H1 (cell line): ENCODE measurements around the gene PLA2G4E.

Experiments
- CEBPB ChIP-seq: IDR thresholded peaks from 2 replicates; pipeline ENCODE4 v1.6.1; 2012; ENCODE audit warnings: low read depth, low read length
- CTCF ChIP-seq, 3 experiments: IDR thresholded peaks; 1 replicate in 2 of 3; 2 replicates in 1 of 3; pipeline versions ENCODE4 v1.5.1 to v1.6.1; 2011; ENCODE audit warnings: low read length in 3 of 3, mild to moderate bottlenecking in 3 of 3, inconsistent platforms in 2 of 3, low read depth in 1 of 3, moderate library complexity in 1 of 3; ENCODE audit not compliant: insufficient read depth in 1 of 3; ENCODE audit errors: control extremely low read depth in 1 of 3
- EP300 ChIP-seq, 2 experiments: IDR thresholded peaks; 1 replicate in 1 of 2; 2 replicates in 1 of 2; pipeline ENCODE4 v1.6.1; 2011 to 2012; ENCODE audit warnings: low read depth in 2 of 2, low read length in 2 of 2, mild to moderate bottlenecking in 2 of 2, borderline replicate concordance in 1 of 2, inconsistent platforms in 1 of 2, moderate library complexity in 1 of 2
- EZH2 ChIP-seq: fragments of 200-600 bp; sonication (generic); IDR thresholded peaks from 2 replicates; pipeline ENCODE4 v1.7.1; 2012; ENCODE audit warnings: low read depth, mild to moderate bottlenecking, moderate library complexity, low read length, inconsistent platforms; ENCODE audit not compliant: severe bottlenecking
- MAX ChIP-seq: IDR thresholded peaks from 2 replicates; pipeline ENCODE4 v1.6.1; 2012; ENCODE audit warnings: inconsistent platforms
- NANOG ChIP-seq: IDR thresholded peaks from 2 replicates; pipeline ENCODE4 v1.6.1; 2011; ENCODE audit warnings: low read length, low read depth, mild to moderate bottlenecking, inconsistent platforms; ENCODE audit not compliant: insufficient read depth, poor library complexity, severe bottlenecking
- NRF1 ChIP-seq: IDR thresholded peaks from 2 replicates; pipeline ENCODE4 v1.6.1; 2011; ENCODE audit warnings: mild to moderate bottlenecking, low read depth, low read length, improper control_type of control experiment
- POU5F1 ChIP-seq: IDR thresholded peaks from 2 replicates; pipeline ENCODE4 v1.6.1; 2011; ENCODE audit warnings: low read depth, mild to moderate bottlenecking, low read length, moderate library complexity
- RFX5 ChIP-seq: IDR thresholded peaks from 2 replicates; pipeline ENCODE4 v1.6.1; 2011; ENCODE audit warnings: low read depth, low read length, improper control_type of control experiment, borderline replicate concordance
- SP1 ChIP-seq: IDR thresholded peaks from 2 replicates; pipeline ENCODE4 v1.6.1; 2011; ENCODE audit warnings: low read depth, low read length
- SUZ12 ChIP-seq: fragments of 200-600 bp; sonication (generic); IDR thresholded peaks from 2 replicates; pipeline ENCODE4 v1.6.1; 2012; ENCODE audit warnings: mild to moderate bottlenecking, inconsistent platforms, low read length, moderate library complexity, mixed read lengths
- TAF1 ChIP-seq: IDR thresholded peaks from 2 replicates; pipeline ENCODE4 v1.6.1; 2011; ENCODE audit warnings: mild to moderate bottlenecking, low read depth, low read length
- ZNF274 ChIP-seq: IDR thresholded peaks from 2 replicates; pipeline ENCODE4 v1.7.0; 2012; ENCODE audit warnings: low read length, borderline replicate concordance; ENCODE audit errors: extremely low read depth

GRCh38 chr15:41950127-41950483 is 70.7 kb downstream of the PLA2G4E start:
- TF ChIP-seq EP300 (IDR thresholded peaks at IDR 0.05; ENCODE audit: borderline replicate concordance in 1 of 2, low read depth in 2 of 2, low read length in 2 of 2) = no peak
- TF ChIP-seq CTCF (IDR thresholded peaks at IDR 0.05; ENCODE audit: control extremely low read depth in 1 of 3, insufficient read depth in 1 of 3, low read depth in 1 of 3, low read length in 3 of 3) = no peak
- no peak for TF ChIP-seq CEBPB
- no peak for TF ChIP-seq NANOG
- TF ChIP-seq EZH2 = no peak
- no peak for TF ChIP-seq POU5F1
- no peak for TF ChIP-seq TAF1
- TF ChIP-seq ZNF274 = no peak
- no peak for TF ChIP-seq RFX5
- no peak for TF ChIP-seq NRF1
- TF ChIP-seq SUZ12 = no peak
- TF ChIP-seq MAX = no peak
- TF ChIP-seq SP1 = no peak
